GM18861 (cell line): Measurements from ENCODE around the gene TBC1D9B.

Experiments used
- ATAC-seq: cut with Tn5 transposase; IDR thresholded peaks from one replicate; pipeline ENCODE4 v1.9.1; 2021; ENCODE audit not compliant: unreplicated experiment

TBC1D9B gene

GRCh38 chr5:179907556-179908324 is at the start of gene TBC1D9B:
TBC1D9B (minus strand) TSS chr5:179907897; CDS start chr5:179907821, 76 bp downstream.
- peak; percentile 83 for ATAC-seq

GRCh38 chr5:179955630-179956029 is 47.9 kb upstream of the TBC1D9B start:
- no peak for ATAC-seq

- ATAC-seq: no peak
Observed at GRCh38 chr5:179955062-179955461, 47.4 kb upstream of the TBC1D9B start.

- no peak for ATAC-seq
Observed at GRCh38 chr5:179954434-179954833, 46.7 kb upstream of the TBC1D9B start.

- ATAC-seq: no peak
Observed at GRCh38 chr5:179953987-179954386, 46.3 kb upstream of the TBC1D9B start.

- ATAC-seq: no peak
Observed at GRCh38 chr5:179936976-179937681, 29.4 kb upstream of the TBC1D9B start.

GRCh38 chr5:179930788-179931473 is 23.2 kb upstream of the TBC1D9B start:
- ATAC-seq: no peak

GRCh38 chr5:179927824-179928223 is 20.1 kb upstream of the TBC1D9B start:
- ATAC-seq: no peak

GRCh38 chr5:179926657-179927056 is 19.0 kb upstream of the TBC1D9B start:
- no peak for ATAC-seq

GRCh38 chr5:179923436-179923835 is 15.7 kb upstream of the TBC1D9B start:
- no peak for ATAC-seq

GRCh38 chr5:179920175-179920574 is 12.5 kb upstream of the TBC1D9B start:
- no peak for ATAC-seq

- no peak for ATAC-seq
Observed at GRCh38 chr5:179919487-179920060, 11.9 kb upstream of the TBC1D9B start.

- ATAC-seq: no peak
Observed at GRCh38 chr5:179918742-179919486, 11.2 kb upstream of the TBC1D9B start.

- no peak for ATAC-seq
Observed at GRCh38 chr5:179916523-179916922, 8.8 kb upstream of the TBC1D9B start.

GRCh38 chr5:179915406-179915935 is 7.8 kb upstream of the TBC1D9B start:
- no peak for ATAC-seq

- ATAC-seq: no peak
Observed at GRCh38 chr5:179914032-179914755, 6.5 kb upstream of the TBC1D9B start.

GRCh38 chr5:179913461-179913860 is 5.8 kb upstream of the TBC1D9B start:
- no peak for ATAC-seq

- no peak for ATAC-seq
Observed at GRCh38 chr5:179912951-179913350, 5.3 kb upstream of the TBC1D9B start.

- ATAC-seq: no peak
Observed at GRCh38 chr5:179912386-179912785, 4.7 kb upstream of the TBC1D9B start.

GRCh38 chr5:179909224-179909623 is 1.5 kb upstream of the TBC1D9B start:
- ATAC-seq: no peak
